Activated T-helper 1 cell treated with anti-CD3 and anti-CD28 coated beads, Interleukin-12 subunit alpha, Interleukin-12 subunit beta, Interleukin-2, Interleukin-4 antibody, amounts not matched to agents 30 ng/mL and 10 ng/mL and 1 ng/mL, durations not matched to agents 14 hours and 24 hours and 36 hours (primary cell): Measurements from ENCODE around the gene WDR47. TPM values are rescaled to one million over a fixed set of nuclear protein-coding genes. Genes with fewer than 3 reads are reported as not detected.
A peak's percentile ranks its signal among the peaks of the same experiment; 100 is the strongest.

ENCODE experiments used
- DNase-seq: peaks from one replicate; pipeline ENCODE4 v3.0.0; 2021; ENCODE audit warnings: low spot score
- H3K27ac Mint-ChIP-seq: one replicate; pipeline ENCODE4 v1.8.0; 2021; ENCODE audit warnings: mild to moderate bottlenecking, mixed read lengths
- H3K27me3 Mint-ChIP-seq: one replicate; pipeline ENCODE4 v1.8.0; 2022; ENCODE audit warnings: mild to moderate bottlenecking, moderate library complexity, mixed read lengths; ENCODE audit not compliant: insufficient read depth
- H3K36me3 Mint-ChIP-seq: one replicate; pipeline ENCODE4 v1.8.0; 2021; ENCODE audit warnings: low read depth, mixed read lengths
- H3K4me1 Mint-ChIP-seq: one replicate; pipeline ENCODE4 v1.8.0; 2021; ENCODE audit warnings: low read depth, mixed read lengths
- H3K4me3 Mint-ChIP-seq: one replicate; pipeline ENCODE4 v1.8.0; 2021; ENCODE audit warnings: mild to moderate bottlenecking, moderate library complexity, mixed read lengths
- H3K9me3 Mint-ChIP-seq: one replicate; pipeline ENCODE4 v1.8.0; 2021; ENCODE audit warnings: mixed read lengths
- intact Hi-C: fragments of 100-400 bp; cut with micrococcal nuclease; formaldehyde crosslinking; loops from one replicate; pipeline ENCODE4 v1.15.1; 2024
- total RNA-seq: library from RNA; stranded (reverse); gene quantifications from 2 replicates; pipeline ENCODE4 v1.2.3, GENCODE V29; 2022

WDR47 gene
- total RNA-seq, 1 donor from 2014 or later = 14.4 TPM

GRCh38 chr1:108976658-108977057 is 65.2 kb downstream of the WDR47 start:
- Mint-ChIP-seq H3K27me3 (no peaks in the 10 kb centered on the region), H3K9me3 (no peaks in the 10 kb centered on the region), H3K36me3 (peaks cover 8% of the 10 kb centered on the region), H3K4me1 (peaks cover 11% of the 10 kb centered on the region), H3K4me3 (no peak overlapping the region), H3K27ac (no peak overlapping the region)
- intact Hi-C loops = no loop called here
- DNase-seq = no peak

GRCh38 chr1:108972951-108973350 is 69.0 kb downstream of the WDR47 start:
- H3K27me3 Mint-ChIP-seq = no peaks in the 10 kb centered on the region
- intact Hi-C loops = no loop called here

GRCh38 chr1:108969346-108969745 is 72.6 kb downstream of the WDR47 start:
- no peak overlapping the region for H3K4me3 Mint-ChIP-seq
- H3K4me1 Mint-ChIP-seq = peaks cover 2% of the 10 kb centered on the region
- peaks cover 5% of the 10 kb centered on the region for H3K36me3 Mint-ChIP-seq
- H3K27me3 Mint-ChIP-seq = no peaks in the 10 kb centered on the region
- no peak overlapping the region for H3K27ac Mint-ChIP-seq
- DNase-seq = no peak
- intact Hi-C loops = loop anchor here (10.0 kb wide), 1 partner anchor 1365 kb away; the partner anchor contains the start of gene RBM15
- H3K9me3 Mint-ChIP-seq = no peaks in the 10 kb centered on the region

More at GRCh38 chr1:108972951-108973350, 69.0 kb downstream of the WDR47 start:
- Mint-ChIP-seq H3K4me3 (no peak overlapping the region), H3K4me1 (peaks cover 11% of the 10 kb centered on the region), H3K9me3 (no peaks in the 10 kb centered on the region), H3K36me3 (peaks cover 4% of the 10 kb centered on the region), H3K27ac (no peak overlapping the region)
- DNase-seq = no peak

DNA sequence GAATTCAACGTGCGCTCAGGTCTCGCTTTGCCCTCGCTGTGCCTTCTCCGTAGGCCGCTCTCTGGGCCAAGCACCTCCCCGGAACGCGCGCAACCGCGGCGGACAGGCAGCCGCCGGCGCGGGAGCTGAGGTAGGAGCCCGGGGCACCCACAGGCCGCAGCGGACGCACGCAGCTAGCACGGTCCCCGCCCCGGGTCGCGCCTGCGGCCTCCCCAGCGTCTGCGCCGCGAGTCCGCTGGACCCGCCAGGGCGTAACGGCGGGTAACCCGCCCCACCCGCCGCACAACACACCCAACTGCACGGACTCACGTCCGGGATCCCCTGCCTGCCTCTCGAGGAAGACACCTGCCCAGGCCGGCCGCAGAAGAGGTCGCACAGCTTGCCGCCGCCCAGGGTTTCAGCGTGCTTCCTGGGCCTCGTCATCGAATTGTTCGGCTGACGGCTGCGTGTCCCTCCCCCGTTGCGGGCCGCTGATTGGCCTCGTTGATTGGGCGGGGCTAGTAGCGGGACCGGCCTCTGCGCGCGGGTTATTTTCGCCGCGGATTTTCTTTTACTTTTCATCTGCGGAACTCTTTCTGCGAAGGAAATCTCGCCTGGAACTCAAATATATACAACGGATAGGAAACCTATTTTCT is 78.7 kb downstream of the WDR47 start, which contains the start of gene CLCC1:
TSS of gene CLCC1 (minus strand) at position 433 of the 635 bp plus-strand sequence. CDS start 13,047 bp downstream, outside the sequence.
- peak; percentile 93 for DNase-seq
- Mint-ChIP-seq H3K9me3 (no peaks in the 10 kb centered on the region), H3K4me3 (peak within 1 kb of the TSS; percentile 89), H3K27me3 (peaks cover 4% of the 10 kb centered on the region), H3K27ac (peak within 1 kb of the TSS; percentile 94), H3K36me3 (peaks cover 15% of the 10 kb centered on the region), H3K4me1 (peaks cover 26% of the 10 kb centered on the region)
- intact Hi-C loops = loop anchor here (1.0 to 10.0 kb wide), 10 partner anchors 78 to 1372 kb away; partner anchors contain the start of genes CELSR2, PRPF38B, PSMA5 and RBM15

GRCh38 chr1:108962681-108963051 is 79.2 kb downstream of the WDR47 start:
- Mint-ChIP-seq H3K27ac (peak overlapping the region; percentile 79), H3K4me1 (peaks cover 30% of the 10 kb centered on the region), H3K36me3 (peaks cover 16% of the 10 kb centered on the region), H3K27me3 (peaks cover 4% of the 10 kb centered on the region), H3K4me3 (peak overlapping the region; percentile 89), H3K9me3 (no peaks in the 10 kb centered on the region)
- peak; percentile 17 for DNase-seq
- intact Hi-C loops = loop anchor here (1.0 to 10.0 kb wide), 10 partner anchors 78 to 1372 kb away; partner anchors contain the start of genes CELSR2, PRPF38B, PSMA5 and RBM15

DNA sequence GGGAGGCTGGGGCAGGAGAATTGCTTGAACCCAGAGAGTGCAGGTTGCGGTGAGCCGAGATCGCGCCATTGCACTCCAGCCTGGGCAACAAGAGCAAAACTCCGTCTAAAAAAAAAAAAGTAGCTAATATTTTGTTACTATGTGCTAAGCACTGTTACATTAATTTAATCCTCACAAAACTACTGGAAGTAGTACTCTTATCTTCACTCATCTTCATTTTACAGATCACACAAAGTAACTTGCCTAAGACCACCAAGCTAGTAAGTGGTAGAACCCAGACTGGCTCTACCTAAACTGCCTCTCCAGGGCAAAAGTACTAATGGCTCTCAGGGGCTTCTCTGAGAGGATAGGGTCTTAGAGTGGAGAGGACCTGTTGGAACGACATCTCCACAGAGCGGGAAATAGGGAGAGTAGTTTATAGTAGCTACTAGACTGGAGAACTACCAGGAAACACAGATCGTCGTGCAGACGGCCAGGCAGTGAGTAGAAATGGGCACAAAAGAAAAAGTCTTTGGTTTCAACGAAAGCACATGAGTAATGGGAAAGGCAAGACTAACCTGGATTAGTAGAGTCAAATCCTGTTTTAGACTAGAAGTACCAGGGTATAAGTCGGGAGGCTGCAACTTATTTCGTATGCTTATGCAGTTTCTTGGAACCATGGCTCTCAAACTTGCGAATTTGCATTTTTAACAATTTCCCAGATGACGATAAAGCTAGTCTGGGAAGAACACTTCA is 80.0 kb downstream of the WDR47 start:
- DNase-seq = no peak
- Mint-ChIP-seq H3K36me3 (peaks cover 15% of the 10 kb centered on the region), H3K4me3 (peak overlapping the region; percentile 89), H3K9me3 (no peaks in the 10 kb centered on the region), H3K4me1 (peaks cover 37% of the 10 kb centered on the region), H3K27ac (peak overlapping the region; percentile 79), H3K27me3 (peaks cover 4% of the 10 kb centered on the region)
- intact Hi-C loops = loop anchor here (2.0 to 10.0 kb wide), 4 partner anchors 79 to 1373 kb away; partner anchors contain the start of genes CELSR2, PRPF38B and RBM15

DNA sequence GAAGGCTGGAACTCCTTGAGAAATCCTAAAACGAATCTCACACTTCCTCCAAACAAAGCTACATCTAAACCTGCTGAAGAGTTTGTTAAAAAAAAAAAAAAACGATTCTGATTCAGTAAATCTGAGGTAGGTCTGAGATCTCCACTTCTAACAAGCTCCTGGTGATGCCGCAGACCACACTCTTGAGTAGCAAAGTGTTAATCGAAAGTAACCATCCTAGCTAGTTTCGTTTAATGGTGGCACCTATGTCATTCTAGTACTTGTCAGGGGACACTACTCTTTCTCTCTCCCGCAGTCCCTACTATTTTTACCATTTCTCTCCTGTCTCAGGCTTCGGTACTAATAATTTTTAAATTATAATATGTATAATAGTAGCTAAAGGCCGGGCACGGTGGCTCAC is 80.7 kb downstream of the WDR47 start:
- peaks cover 4% of the 10 kb centered on the region for H3K27me3 Mint-ChIP-seq
- no peak for DNase-seq
- intact Hi-C loops = loop anchor here (5.0 to 10.0 kb wide), 2 partner anchors 286 to 1374 kb away; partner anchors contain the start of genes CELSR2 and RBM15
- no peaks in the 10 kb centered on the region for H3K9me3 Mint-ChIP-seq
- peaks cover 45% of the 10 kb centered on the region for H3K4me1 Mint-ChIP-seq
- H3K27ac Mint-ChIP-seq = no peak overlapping the region
- peaks cover 17% of the 10 kb centered on the region for H3K36me3 Mint-ChIP-seq
- H3K4me3 Mint-ChIP-seq = no peak overlapping the region

DNA sequence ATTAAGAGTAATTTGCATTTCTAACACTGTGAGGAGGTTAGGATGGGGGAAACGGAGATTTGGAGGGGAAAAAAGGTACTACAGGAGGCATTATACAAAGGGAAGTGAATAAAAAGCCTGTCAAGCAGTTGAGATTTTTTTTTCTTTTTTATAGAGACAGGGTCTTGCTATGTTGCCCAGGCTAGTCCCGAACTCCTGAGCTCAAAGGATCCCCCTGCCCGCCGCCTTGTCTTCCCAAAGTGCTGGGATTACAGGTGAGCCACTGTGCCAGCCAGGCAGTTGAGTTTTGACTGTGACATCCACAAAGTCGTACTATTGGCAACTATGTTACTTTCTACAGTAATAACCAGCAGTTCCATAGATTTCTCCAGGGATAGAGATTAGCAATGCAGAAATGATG is 81.2 kb downstream of the WDR47 start:
- H3K4me3 Mint-ChIP-seq = no peak overlapping the region
- intact Hi-C loops = loop anchor here (5.0 to 10.0 kb wide), 2 partner anchors 287 to 1374 kb away; partner anchors contain the start of genes CELSR2 and RBM15
- no peaks in the 10 kb centered on the region for H3K9me3 Mint-ChIP-seq
- H3K4me1 Mint-ChIP-seq = peaks cover 49% of the 10 kb centered on the region
- no peak for DNase-seq
- H3K27me3 Mint-ChIP-seq = peaks cover 4% of the 10 kb centered on the region
- H3K27ac Mint-ChIP-seq = no peak overlapping the region
- peaks cover 22% of the 10 kb centered on the region for H3K36me3 Mint-ChIP-seq

DNA sequence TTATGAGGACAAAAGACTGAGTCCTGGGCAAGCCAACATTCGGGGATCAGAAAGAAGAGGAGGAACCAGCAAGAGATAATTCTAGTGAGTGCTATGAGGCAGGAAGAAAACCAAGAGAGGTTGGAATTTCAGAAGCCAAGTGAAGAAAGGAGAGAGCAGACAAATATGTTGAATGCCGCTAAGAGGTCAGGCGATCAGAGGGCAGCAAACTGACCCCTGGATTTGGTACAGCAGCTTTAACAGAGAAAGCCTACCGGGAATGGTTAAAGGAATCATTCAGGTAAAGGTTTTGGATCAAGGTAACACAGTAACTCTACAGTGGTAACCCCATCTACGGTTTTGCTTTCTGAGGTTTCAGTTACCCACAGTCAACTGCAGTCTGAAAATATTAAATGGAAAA is 84.0 kb downstream of the WDR47 start:
- H3K4me1 Mint-ChIP-seq = peaks cover 58% of the 10 kb centered on the region
- DNase-seq = no peak
- no peak overlapping the region for H3K4me3 Mint-ChIP-seq
- peaks cover 39% of the 10 kb centered on the region for H3K36me3 Mint-ChIP-seq
- H3K27ac Mint-ChIP-seq = no peak overlapping the region
- intact Hi-C loops = no loop called here
- peaks cover 6% of the 10 kb centered on the region for H3K27me3 Mint-ChIP-seq
- no peaks in the 10 kb centered on the region for H3K9me3 Mint-ChIP-seq

GRCh38 chr1:108955881-108956280 is 86.0 kb downstream of the WDR47 start:
- intact Hi-C loops = no loop called here
- Mint-ChIP-seq H3K4me1 (peaks cover 49% of the 10 kb centered on the region), H3K27me3 (peaks cover 6% of the 10 kb centered on the region), H3K36me3 (peaks cover 38% of the 10 kb centered on the region), H3K27ac (no peak overlapping the region), H3K9me3 (no peaks in the 10 kb centered on the region), H3K4me3 (no peak overlapping the region)
- DNase-seq = no peak

- Mint-ChIP-seq H3K4me1 (peaks cover 44% of the 10 kb centered on the region), H3K36me3 (peaks cover 33% of the 10 kb centered on the region)
Measured at GRCh38 chr1:108955111-108955510, 86.8 kb downstream of the WDR47 start.

DNA sequence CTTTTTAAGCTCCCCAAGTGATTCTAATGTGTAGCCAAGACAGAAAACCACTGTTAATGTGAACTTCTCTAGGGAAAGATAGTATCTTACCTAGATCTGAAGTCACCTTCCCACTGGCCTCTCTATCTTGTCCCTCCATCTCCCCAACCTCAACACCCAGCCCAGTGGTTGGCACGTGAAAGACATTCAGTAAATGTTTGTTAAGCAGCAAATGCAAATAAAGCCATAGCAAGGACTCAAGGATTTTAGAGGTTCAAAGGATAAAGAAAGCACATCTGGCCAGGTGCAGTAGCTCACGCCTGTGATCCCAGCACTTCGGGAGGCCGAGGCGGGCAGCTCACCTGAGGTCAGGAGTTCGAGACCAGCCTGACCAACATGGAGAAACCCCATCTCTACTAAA is 88.5 kb downstream of the WDR47 start:
- Mint-ChIP-seq H3K36me3 (peaks cover 34% of the 10 kb centered on the region), H3K27me3 (peaks cover 2% of the 10 kb centered on the region), H3K4me1 (peaks cover 46% of the 10 kb centered on the region), H3K9me3 (no peaks in the 10 kb centered on the region), H3K4me3 (no peak overlapping the region), H3K27ac (no peak overlapping the region)
- intact Hi-C loops = no loop called here
- no peak for DNase-seq

More at GRCh38 chr1:108955111-108955510, 86.8 kb downstream of the WDR47 start:
- no peaks in the 10 kb centered on the region for H3K9me3 Mint-ChIP-seq
- H3K27ac Mint-ChIP-seq = no peak overlapping the region
- intact Hi-C loops = no loop called here
- peaks cover 4% of the 10 kb centered on the region for H3K27me3 Mint-ChIP-seq
- H3K4me3 Mint-ChIP-seq = no peak overlapping the region
- DNase-seq = no peak

- no peak for DNase-seq
Measured at GRCh38 chr1:108951242-108951641, 90.7 kb downstream of the WDR47 start.

More at GRCh38 chr1:108951242-108951641, 90.7 kb downstream of the WDR47 start:
- intact Hi-C loops = no loop called here
- Mint-ChIP-seq H3K4me3 (no peak overlapping the region), H3K27ac (no peak overlapping the region), H3K9me3 (no peaks in the 10 kb centered on the region), H3K4me1 (peaks cover 29% of the 10 kb centered on the region), H3K36me3 (peaks cover 35% of the 10 kb centered on the region), H3K27me3 (peaks cover 2% of the 10 kb centered on the region)
